HG02981 (cell line): ENCODE measurements around the gene OR7G3.

Experiments used
- ATAC-seq: cut with Tn5 transposase; IDR thresholded peaks from one replicate; pipeline ENCODE4 v1.9.1; 2021; ENCODE audit warnings: mild to moderate bottlenecking, moderate library complexity; ENCODE audit not compliant: unreplicated experiment

Gene OR7G3

GRCh38 chr19:9109959-9110358 is 16.8 kb downstream of the OR7G3 start:
- no peak for ATAC-seq

- ATAC-seq = no peak
These were observed 19.4 kb downstream of the OR7G3 start, which contains the start of gene OR7G2 for GRCh38 chr19:9107375-9107774. TSS of gene OR7G2 (minus strand) at chr19:9107475. CDS start at chr19:9103243, 4,232 bp downstream.

GRCh38 chr19:9086761-9087160 is 40.0 kb downstream of the OR7G3 start, which contains the start of gene OR1M1:
TSS of gene OR1M1 (plus strand) at chr19:9087061. CDS start at chr19:9093245, 6,184 bp downstream.
- ATAC-seq = no peak

- ATAC-seq = no peak
These were observed 48.1 kb downstream of the OR7G3 start for GRCh38 chr19:9078651-9079050.

DNA sequence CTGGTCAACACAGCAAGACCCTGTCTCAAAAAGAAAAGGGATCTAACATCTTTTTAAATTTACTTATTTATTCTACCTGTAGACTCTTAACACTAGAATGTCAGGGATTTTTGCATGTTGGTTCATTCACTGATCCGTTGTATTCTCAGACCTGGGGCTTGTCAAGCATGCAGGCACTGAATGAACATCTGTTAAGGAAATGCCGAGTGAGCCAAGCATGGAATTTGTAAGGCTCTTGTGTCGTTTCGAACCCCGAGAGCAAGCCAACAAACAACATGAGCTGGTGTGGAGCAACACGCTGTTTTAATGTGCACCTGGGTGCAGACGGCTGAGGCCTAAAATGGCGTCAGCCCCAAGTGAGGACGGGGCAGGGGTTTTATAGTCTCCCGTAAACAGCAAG is 49.8 kb downstream of the OR7G3 start:
- ATAC-seq = no peak
